GM15510 (cell line): ENCODE results near the gene WIPI1.

Experiments used
- POLR2A ChIP-seq: IDR thresholded peaks from 3 replicates; pipeline ENCODE4 v1.6.1; 2011; ENCODE audit warnings: borderline replicate concordance; ENCODE audit not compliant: insufficient read length; ENCODE audit errors: extremely low read depth

WIPI1 gene

GRCh38 chr17:68463211-68464019 lies 6.1 kb upstream of the WIPI1 start:
- TF ChIP-seq POLR2A = no peak

GRCh38 chr17:68462381-68463210 lies 5.3 kb upstream of the WIPI1 start:
- TF ChIP-seq POLR2A = peak; percentile 18

GRCh38 chr17:68461589-68461988 lies 4.3 kb upstream of the WIPI1 start:
- TF ChIP-seq POLR2A = peak; percentile 32

GRCh38 chr17:68461122-68461539 lies 3.8 kb upstream of the WIPI1 start:
- no peak for TF ChIP-seq POLR2A

GRCh38 chr17:68460715-68461114 lies 3.4 kb upstream of the WIPI1 start:
- peak; percentile 7 for TF ChIP-seq POLR2A

GRCh38 chr17:68460146-68460545 lies 2.9 kb upstream of the WIPI1 start:
- TF ChIP-seq POLR2A = no peak

- TF ChIP-seq POLR2A = no peak
Measured at GRCh38 chr17:68459037-68459639, 1.8 kb upstream of the WIPI1 start.

- TF ChIP-seq POLR2A = no peak
Measured at GRCh38 chr17:68458260-68459036, 1.2 kb upstream of the WIPI1 start.

GRCh38 chr17:68457539-68458259 lies 403 bp upstream of the WIPI1 start:
- TF ChIP-seq POLR2A = peak; percentile 81

GRCh38 chr17:68456339-68457167 lies 743 bp downstream of the WIPI1 start:
- TF ChIP-seq POLR2A = no peak

GRCh38 chr17:68455901-68456338 lies 1.4 kb downstream of the WIPI1 start:
- TF ChIP-seq POLR2A = no peak

- no peak for TF ChIP-seq POLR2A
Measured at GRCh38 chr17:68453991-68454665, 3.2 kb downstream of the WIPI1 start.
